ENCODE measurements around the gene AKAP13. TPM values are rescaled to one million over a fixed set of nuclear protein-coding genes. Genes with fewer than 3 reads are reported as not detected.

Gene AKAP13
- polyA plus RNA-seq, 1 donor from 2014 or later = 10.0 TPM

- Histone ChIP-seq H3K9me3 (ENCODE audit: low read length) (no peaks in the 10 kb centered on the region), H2AFZ (ENCODE audit: low read depth, low read length) (no peak overlapping the region), H3K27ac (ENCODE audit: low read length) (no peak overlapping the region), H3K79me2 (replicated peaks; ENCODE audit: insufficient read depth, low read length) (no peaks in the 10 kb centered on the region), H3F3A (ENCODE audit: insufficient read depth, low read length, poor library complexity, severe bottlenecking) (no peaks in the 10 kb centered on the region), H3K4me3 (ENCODE audit: low read length) (no peak overlapping the region), H3K9me2 (ENCODE audit: insufficient read depth, low read length) (no peaks in the 10 kb centered on the region), H3K4me2 (ENCODE audit: low read length) (no peak overlapping the region), H3K9ac (ENCODE audit: low read length) (no peak overlapping the region), H4K20me1 (ENCODE audit: insufficient read depth) (no peaks in the 10 kb centered on the region), H3K27me3 (ENCODE audit: insufficient read depth, low read depth, low read length) (no peaks in the 10 kb centered on the region), H3K36me3 (ENCODE audit: insufficient read depth, low read length) (no peaks in the 10 kb centered on the region)
- TF ChIP-seq REST (IDR thresholded peaks at IDR 0.05; ENCODE audit: borderline replicate concordance) (no peak), MXI1 (conservative IDR thresholded peaks at IDR 0.05; ENCODE audit: poor library complexity, severe bottlenecking) (no peak), CTCF (IDR thresholded peaks at IDR 0.05; ENCODE audit: poor library complexity, severe bottlenecking) (no peak), POLR2AphosphoS5 (IDR thresholded peaks at IDR 0.05) (no peak), RAD21 (conservative IDR thresholded peaks at IDR 0.05) (no peak)
Observed at GRCh38 chr15:85362436-85363081, 17.8 kb upstream of the AKAP13 start.

GRCh38 chr15:85365980-85366379, 14.4 kb upstream of the AKAP13 start:
- no peaks in the 10 kb centered on the region for H3K9me3 ChIP-seq (ENCODE audit: low read length)
- H3K4me2 ChIP-seq (ENCODE audit: low read length) = no peak overlapping the region
- H4K20me1 ChIP-seq (ENCODE audit: insufficient read depth) = no peaks in the 10 kb centered on the region
- TF ChIP-seq RAD21 (conservative IDR thresholded peaks at IDR 0.05) (no peak), REST (IDR thresholded peaks at IDR 0.05; ENCODE audit: borderline replicate concordance) (no peak), EP300 (conservative IDR thresholded peaks at IDR 0.05; ENCODE audit: poor library complexity, severe bottlenecking) (no peak), SMC3 (conservative IDR thresholded peaks at IDR 0.05; ENCODE audit: poor library complexity) (no peak)
- no peak overlapping the region for H3K4me3 ChIP-seq (ENCODE audit: low read length)
- H3K36me3 ChIP-seq (ENCODE audit: insufficient read depth, low read length) = no peaks in the 10 kb centered on the region
- H2AFZ ChIP-seq (ENCODE audit: low read depth, low read length) = no peak overlapping the region
- H3K9ac ChIP-seq (ENCODE audit: low read length) = no peak overlapping the region
- no peaks in the 10 kb centered on the region for H3K79me2 ChIP-seq (replicated peaks; ENCODE audit: insufficient read depth, low read length)
- H3K27me3 ChIP-seq (ENCODE audit: insufficient read depth, low read depth, low read length) = no peaks in the 10 kb centered on the region
- H3F3A ChIP-seq (ENCODE audit: insufficient read depth, low read length, poor library complexity, severe bottlenecking) = no peaks in the 10 kb centered on the region
- no peaks in the 10 kb centered on the region for H3K9me2 ChIP-seq (ENCODE audit: insufficient read depth, low read length)
- H3K27ac ChIP-seq (ENCODE audit: low read length) = no peak overlapping the region

Measured in neural cell (in vitro differentiated cells).